ENCODE measurements around the gene FUZ.
A peak's percentile ranks its signal among the peaks of the same experiment; 100 is the strongest.

Gene FUZ

GRCh38 chr19:49812997-49813861 is at the start of gene FUZ:
TSS of gene FUZ (minus strand) at chr19:49813292. CDS start at chr19:49813106, 186 bp downstream.
- DNase-seq (ENCODE audit: low spot score) = peak; percentile 94

- DNase-seq (ENCODE audit: low spot score) = no peak
These were observed 49.5 kb upstream of the FUZ start for GRCh38 chr19:49862391-49863253.

GRCh38 chr19:49861541-49862378 is 48.7 kb upstream of the FUZ start:
- no peak for DNase-seq (ENCODE audit: low spot score)

- DNase-seq (ENCODE audit: low spot score) = no peak
These were observed 48.0 kb upstream of the FUZ start for GRCh38 chr19:49861107-49861506.

GRCh38 chr19:49860336-49861102 is 47.4 kb upstream of the FUZ start:
- no peak for DNase-seq (ENCODE audit: low spot score)

- no peak for DNase-seq (ENCODE audit: low spot score)
These were observed 46.7 kb upstream of the FUZ start for GRCh38 chr19:49859682-49860335.

- no peak for DNase-seq (ENCODE audit: low spot score)
These were observed 45.2 kb upstream of the FUZ start for GRCh38 chr19:49858088-49858985.

GRCh38 chr19:49857838-49858087 is 44.7 kb upstream of the FUZ start:
- DNase-seq (ENCODE audit: low spot score) = no peak

GRCh38 chr19:49857061-49857837 is 44.2 kb upstream of the FUZ start:
- DNase-seq (ENCODE audit: low spot score) = no peak

GRCh38 chr19:49856574-49857021 is 43.5 kb upstream of the FUZ start:
- DNase-seq (ENCODE audit: low spot score) = no peak

- no peak for DNase-seq (ENCODE audit: low spot score)
These were observed 42.8 kb upstream of the FUZ start for GRCh38 chr19:49855676-49856573.

- DNase-seq (ENCODE audit: low spot score) = no peak
These were observed 42.2 kb upstream of the FUZ start for GRCh38 chr19:49855277-49855675.

- DNase-seq (ENCODE audit: low spot score) = no peak
These were observed 41.5 kb upstream of the FUZ start for GRCh38 chr19:49854378-49855263.

- no peak for DNase-seq (ENCODE audit: low spot score)
These were observed 40.8 kb upstream of the FUZ start for GRCh38 chr19:49853852-49854377.

GRCh38 chr19:49852631-49853126 is 39.6 kb upstream of the FUZ start:
- no peak for DNase-seq (ENCODE audit: low spot score)

- DNase-seq (ENCODE audit: low spot score) = peak; percentile 84
These were observed 38.6 kb upstream of the FUZ start for GRCh38 chr19:49851456-49852259.

All from left forelimb (tissue), 1 donor.